Stimulated activated CD4-positive, alpha-beta T cell treated with anti-CD3 and anti-CD28 coated beads, Interleukin-15, amount 100 ng/mL, for 48 hours (primary cell): Measurements from ENCODE around the gene TCOF1.

Experiments
- DNase-seq, 2 donors: peaks; one replicate each; pipeline ENCODE4 v3.0.0-alpha.2; 2020; ENCODE audit warnings: low read depth in 2 of 2

TCOF1 gene

DNA sequence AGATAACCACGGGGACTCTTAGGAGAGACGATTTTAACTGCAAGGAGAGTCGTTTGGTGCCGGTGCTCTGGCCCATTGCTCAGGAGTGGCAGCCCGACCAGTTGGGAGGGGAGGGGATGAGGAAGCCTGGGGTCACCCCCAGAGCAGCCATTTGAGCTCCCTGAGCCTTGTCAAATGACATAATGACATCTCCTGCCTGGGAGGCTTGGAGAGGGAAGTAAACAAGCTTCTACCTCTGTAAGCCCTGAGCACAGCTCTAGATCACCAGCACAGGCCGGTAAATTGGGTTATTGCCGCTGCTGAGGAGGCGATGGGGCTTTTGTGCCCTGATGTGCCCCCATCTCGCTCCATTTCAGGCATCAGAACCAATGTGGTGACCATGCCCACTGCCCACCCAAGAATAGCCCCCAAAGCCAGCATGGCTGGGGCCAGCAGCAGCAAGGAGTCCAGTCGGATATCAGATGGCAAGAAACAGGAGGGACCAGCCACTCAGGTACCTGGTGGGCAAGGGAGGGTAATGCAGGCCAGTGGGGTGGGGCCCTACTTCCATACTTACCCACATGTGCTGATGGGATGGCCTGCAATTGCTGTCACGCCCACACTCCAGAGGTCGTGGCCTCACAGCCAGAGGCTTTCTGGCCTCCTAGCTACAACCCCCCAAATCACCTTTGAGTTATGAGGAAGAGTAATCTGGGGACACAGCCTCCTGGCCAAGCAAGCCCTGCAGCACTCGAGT, 32.2 kb downstream of the TCOF1 start:
- no peak for DNase-seq

DNA sequence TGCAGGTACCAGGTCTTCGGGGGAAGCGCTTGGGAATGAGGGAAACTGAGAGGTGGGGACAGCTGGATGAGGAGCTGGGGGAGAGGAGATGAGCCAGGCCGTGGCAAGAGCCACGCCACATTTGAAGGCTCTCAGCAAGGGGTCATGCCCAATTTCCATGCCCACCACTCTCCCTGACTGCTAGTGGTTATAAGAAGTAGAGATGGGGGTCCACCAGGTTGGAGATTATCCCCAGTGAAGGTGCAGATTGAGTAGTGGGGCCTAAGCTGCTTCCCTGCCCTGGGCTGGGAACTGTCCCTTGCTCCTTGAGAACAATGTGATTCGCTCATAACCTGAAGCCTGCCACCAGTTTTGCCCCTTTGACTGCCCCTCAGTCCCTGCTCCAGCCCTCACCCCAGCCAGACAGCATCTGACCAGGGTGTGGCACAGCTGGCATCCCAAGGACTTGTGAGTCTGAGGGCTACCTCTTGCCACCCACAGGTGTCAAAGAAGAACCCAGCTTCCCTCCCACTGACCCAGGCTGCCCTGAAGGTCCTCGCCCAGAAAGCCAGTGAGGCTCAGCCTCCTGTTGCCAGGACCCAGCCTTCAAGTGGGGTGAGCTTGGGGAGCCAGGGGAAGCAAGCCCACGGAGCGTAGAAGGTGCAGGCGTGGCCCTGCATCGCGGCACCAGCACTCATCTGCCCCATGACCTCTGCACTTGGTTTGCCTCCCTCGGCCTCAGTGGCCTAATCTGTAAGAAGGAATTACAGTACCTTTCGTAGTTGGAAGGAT, 33.8 kb downstream of the TCOF1 start:
- no peak for DNase-seq

DNA sequence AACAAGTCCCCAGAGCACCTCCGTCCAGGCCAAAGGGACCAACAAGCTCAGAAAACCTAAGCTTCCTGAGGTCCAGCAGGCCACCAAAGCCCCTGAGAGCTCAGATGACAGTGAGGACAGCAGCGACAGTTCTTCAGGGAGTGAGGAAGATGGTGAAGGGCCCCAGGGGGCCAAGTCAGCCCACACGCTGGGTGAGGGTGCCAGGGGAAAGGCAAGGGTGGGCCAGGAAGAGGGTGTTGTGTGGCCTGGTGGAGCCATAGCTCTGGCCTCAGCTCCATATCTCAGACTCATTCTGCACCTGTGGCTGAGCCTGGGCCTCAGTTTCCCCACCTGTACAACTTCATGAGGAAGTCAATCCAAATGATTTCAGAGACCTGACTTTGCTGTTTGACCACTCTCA, 34.5 kb downstream of the TCOF1 start:
- DNase-seq, result no peak

DNA sequence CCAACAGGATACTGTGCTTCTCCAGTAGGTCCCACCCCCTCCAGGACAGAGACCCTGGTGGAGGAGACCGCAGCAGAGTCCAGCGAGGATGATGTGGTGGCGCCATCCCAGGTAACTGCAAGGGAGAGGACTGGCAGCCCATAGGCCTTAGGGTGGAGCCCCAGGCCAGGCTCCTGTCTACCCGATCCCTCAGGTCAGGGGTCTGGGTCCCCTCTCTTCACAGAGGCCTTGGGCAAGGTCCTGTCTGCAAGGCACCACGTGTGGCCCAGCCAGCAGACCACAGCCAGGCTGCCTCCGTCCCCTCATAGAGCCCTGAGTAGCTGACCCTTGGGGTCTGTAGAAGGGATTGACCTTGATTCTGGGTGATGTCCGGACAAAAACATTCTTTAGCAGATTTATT, 35.2 kb downstream of the TCOF1 start:
- DNase-seq, result no peak

DNA sequence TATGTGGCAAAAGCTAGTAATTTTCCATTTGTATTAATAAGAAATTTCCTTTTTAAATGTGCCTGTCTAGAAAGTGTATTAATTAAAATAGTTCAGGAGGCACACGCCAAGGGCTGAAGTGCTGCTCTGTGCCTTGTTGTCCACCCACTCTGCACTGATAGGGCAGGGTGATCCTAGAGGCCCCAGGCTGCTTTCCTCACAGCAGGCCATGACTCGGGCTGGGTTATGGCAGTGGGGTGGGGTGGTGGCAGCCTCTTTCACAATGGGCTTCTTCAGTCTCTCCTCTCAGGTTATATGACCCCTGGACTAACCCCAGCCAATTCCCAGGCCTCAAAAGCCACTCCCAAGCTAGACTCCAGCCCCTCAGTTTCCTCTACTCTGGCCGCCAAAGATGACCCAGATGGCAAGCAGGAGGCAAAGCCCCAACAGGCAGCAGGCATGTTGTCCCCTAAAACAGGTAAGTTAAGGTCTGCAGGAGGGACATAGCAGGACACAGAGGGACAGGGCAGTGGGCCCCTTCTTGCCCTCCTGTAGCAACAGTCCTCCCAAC, 35.7 kb downstream of the TCOF1 start:
- no peak for DNase-seq

DNA sequence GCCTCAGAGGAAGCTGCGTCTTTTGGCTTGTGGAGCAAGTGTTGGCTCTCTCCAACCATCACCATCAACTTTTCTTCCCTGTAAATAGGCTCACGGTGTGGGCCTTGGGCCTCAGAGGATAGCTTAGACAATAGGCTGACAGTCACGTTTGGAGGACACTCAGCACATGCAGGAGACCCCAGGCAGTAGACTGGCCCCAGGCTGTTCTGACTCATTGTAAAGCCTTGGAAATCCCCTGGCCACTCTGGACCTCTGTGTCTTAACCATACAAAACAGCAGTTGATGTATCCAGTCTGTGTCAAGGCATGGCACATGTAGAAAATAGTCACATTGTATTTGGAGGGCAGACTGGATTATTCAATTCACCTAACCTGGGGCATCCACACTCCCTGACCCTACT, 36.6 kb downstream of the TCOF1 start:
- DNase-seq, result no peak

DNA sequence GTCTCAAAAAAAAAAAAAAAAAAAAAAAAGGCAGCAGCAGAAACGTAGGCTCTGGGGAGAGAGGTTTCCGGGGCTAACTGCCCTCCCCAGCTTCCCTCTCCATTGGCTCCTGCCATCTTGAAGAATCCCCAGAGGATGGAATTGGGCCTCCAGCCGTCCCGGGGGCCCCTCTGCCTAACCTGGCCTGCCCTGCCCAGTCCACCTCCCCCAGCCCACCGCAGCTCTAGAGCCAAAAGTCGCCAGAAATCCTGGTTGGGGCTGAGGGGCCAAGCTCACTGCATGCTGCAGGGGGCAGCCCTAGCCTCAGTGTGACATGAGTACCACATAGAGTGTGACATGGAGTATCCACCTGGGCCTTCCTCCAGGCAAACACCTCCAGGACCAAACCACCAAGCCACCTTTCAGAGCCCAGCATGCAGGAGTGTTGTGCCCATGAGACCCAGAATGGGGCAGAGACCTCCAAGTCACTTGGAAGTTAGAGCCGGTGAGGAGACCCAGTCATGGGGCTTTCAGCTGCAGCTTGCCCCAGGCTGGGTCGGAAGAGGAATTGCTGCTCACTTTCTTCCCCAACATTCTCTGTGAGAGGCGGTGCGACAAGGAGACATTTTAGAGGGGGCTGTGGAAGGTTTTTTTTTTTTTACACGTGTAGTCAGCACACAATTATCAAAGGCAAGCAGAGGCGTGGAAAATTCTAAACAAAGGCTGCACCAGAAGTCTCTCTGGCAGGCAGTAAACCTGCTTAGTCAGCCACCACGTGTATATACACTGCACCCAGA, 37.6 kb downstream of the TCOF1 start:
- no peak for DNase-seq

DNA sequence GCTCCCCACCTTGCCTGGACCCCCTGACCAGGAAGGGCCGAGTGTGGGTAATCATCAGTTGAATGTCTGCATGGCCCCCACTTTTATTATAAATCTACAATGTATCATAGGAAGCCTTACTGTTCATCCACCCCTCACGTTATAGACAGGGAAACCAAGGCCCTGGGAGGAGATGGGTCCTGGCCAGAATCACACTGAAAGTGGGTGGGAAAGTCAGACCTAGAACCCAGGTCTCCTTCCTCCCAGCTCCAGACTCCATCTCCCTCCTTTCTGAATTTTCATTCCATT, 38.1 kb downstream of the TCOF1 start:
- no peak for DNase-seq

DNA sequence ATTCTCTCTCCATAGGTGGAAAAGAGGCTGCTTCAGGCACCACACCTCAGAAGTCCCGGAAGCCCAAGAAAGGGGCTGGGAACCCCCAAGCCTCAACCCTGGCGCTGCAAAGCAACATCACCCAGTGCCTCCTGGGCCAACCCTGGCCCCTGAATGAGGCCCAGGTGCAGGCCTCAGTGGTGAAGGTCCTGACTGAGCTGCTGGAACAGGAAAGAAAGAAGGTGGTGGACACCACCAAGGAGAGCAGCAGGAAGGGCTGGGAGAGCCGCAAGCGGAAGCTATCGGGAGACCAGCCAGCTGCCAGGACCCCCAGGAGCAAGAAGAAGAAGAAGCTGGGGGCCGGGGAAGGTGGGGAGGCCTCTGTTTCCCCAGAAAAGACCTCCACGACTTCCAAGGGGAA, 38.8 kb downstream of the TCOF1 start:
- no peak for DNase-seq

DNA sequence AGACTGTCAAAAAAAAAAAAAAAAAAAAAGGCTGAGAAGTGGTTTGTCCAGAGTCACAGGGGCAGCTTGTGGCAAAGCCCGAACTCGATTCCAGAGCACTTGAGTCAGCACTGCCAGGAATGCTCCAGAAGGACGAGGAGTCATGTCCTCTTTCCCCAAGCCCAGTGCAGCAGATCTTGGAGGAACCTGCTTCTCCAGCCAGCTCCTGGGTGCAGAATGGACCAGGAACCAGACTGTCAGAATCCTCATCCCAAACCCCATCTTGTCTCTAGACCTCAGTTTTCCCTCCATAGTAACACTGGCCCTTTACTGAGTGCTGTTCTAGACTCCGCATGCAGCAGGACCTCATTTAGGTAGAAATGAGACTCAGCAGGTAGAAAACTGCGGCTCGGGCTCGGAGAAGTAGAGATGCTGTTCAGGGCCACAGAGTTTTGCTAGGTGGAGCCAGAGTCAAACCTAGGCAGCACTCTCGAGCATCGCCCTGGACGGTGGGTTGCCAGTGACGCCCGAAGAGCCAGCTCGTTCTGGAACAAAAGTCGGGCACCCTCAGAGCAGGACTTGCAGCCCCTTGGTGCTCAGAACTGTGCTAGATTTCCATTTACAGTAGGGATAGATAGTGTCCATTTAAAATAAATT, 39.8 kb downstream of the TCOF1 start:
- DNase-seq, result no peak

DNA sequence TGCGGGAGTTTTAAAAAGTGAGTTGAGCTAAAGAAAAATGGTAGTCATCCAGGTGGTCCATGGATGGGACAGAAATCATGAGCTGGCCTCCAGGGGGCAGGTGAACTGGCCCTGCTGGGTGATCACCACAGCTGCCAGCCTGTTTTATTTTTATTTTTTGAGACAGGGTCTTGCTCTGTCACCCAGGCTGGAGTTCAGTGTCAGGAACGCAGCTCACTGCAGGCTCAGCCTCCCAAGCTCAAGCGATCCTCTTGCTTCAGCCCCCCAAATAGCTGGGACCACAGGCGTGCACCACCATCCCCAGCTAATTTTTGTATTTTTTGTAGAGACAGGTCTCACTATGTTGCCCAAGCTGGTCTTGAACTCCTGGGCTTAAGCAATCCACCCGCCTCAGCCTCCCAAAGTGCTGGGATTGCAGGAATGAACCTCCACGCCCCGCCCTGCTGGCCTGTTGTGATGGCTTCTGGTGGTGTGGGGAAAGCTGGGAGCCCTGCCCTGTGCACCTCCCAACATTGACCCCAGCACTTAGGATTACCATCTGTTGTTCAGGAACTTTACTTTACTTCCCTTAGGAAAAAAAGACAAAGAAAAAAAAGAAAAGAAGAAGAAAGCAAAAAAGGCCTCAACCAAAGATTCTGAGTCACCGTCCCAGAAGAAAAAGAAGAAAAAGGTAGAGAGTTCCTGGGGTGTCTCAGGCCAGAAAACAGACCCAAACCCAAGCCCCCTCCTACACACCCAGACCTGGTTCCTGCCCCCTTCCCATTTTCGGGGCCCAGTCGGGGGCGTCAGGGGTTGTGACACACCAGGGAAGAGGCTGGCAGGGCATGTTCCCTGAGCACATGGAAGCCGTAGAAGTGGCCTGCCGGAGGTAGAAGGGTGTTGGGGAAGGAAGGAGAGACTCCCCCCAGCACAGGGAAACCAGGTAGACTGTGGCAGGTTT, 40.6 kb downstream of the TCOF1 start:
- DNase-seq, result no peak

DNA sequence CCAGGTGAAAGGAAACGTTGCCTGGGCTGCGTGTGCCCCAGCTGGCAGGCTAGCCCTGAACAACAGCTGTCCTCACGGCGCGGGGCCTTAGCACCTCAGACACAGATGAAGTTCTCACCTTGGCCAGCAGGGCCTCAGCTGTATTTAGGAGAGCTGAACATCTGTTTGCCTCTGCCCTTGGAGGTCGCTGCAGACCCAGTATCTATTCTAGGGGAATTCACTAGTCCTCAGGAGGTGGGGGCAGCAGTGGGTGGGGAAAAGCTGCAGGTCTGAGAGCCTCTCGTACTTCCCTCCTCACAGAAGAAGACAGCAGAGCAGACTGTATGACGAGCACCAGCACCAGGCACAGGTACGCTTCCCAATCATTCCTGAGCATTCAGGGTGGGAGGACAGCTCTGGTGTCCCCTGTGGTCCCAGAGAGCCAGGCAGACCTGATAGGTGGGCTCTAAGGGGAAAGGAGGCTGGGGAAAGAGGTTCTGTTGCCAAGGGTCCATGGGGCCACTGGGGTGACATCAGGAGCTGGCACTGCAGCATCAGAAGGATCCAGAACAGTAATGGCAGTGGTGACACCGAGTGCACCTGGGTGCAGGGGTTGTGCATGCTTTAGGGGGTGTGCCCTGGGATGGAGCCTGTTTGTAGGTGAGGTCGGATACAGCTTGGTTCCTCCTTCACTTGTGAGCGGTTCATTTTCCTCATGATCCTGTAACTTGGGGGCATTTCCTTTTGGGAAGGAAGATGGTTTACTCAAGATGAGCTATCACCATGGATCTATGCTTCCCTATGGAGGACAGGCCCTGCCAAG, 41.4 kb downstream of the TCOF1 start:
- DNase-seq, result no peak

DNA sequence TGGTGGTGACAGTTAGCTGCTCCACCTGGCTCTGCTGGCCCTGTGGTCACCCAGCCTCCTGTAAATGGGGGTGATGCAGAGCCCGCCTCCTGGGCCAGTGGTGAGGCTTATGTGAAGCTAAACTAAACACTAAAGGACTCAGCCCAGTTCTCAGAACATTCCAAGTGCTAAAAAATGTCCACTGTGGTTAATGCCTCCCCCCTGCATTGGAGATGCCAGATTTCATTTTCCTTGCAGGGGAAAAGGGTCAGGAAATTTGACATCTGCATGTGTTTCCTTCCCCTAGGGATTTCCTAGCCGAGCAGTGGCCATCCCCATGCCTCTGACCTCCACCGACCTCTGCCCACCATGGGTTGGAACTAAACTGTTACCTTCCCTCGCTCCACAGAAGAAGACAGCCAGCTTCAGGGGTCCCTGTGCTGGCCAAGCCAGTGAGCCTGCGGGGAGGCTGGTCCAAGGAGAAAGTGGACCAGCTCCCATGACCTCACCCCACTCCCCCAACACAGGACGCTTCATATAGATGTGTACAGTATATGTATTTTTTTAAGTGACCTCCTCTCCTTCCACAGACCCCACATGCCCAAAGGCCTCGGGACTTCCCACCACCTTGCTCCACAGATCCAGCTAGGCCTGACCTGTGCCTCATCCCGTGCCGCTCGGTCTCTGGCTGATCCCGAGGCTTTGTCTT, 42.2 kb downstream of the TCOF1 start:
- DNase-seq, result no peak

DNA sequence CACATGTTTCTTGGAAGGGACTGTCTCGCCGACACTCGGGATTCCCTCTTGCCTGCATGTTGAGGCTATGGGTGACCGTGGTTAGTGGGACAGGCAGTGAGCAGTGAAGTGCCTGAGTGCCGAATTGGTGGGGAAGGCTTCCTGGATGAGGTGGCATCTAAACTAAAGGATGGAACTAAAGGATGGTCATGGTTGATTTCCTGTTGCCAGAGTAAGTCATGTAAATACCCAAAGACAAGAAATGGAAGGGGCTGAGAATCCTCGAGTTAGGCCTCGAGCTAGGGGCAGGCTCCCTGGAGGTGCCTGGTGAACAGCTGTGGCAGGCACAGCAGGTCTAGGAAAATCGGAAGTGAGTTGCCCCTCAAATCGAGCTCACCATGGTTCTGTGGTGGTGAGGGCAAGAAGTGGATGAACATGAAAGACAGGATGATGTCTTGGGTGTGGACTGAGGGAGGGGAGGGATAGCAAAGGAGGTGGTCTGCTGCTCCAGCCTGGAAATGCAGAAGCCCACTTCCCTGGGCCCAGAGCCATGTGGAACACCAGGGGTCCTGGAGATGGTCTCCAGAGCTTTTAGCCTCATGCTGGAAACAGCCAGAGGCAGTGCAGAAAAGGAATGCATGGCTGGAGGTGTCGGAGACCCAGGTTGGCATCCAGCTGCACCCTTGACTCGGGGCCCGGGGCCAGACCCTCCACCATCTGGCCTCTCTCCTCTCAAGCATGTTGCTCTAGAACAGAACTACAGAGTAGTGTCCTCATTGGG, 43.0 kb downstream of the TCOF1 start:
- DNase-seq, result no peak

DNA sequence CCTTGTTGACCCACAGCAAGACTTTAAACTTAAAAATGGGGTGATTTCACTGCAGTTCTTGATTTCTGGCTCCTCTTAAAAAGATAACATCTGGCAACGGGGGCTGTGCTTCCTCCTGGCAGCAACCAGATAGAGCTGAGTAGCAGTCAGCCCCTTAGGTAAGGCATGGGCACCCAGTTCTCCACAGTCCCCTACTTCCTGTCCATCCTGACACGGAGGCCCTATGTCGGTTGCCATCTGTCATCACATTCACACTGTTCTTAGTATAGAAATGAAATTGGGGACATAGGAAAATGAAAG, 43.5 kb downstream of the TCOF1 start:
- no peak for DNase-seq

DNA sequence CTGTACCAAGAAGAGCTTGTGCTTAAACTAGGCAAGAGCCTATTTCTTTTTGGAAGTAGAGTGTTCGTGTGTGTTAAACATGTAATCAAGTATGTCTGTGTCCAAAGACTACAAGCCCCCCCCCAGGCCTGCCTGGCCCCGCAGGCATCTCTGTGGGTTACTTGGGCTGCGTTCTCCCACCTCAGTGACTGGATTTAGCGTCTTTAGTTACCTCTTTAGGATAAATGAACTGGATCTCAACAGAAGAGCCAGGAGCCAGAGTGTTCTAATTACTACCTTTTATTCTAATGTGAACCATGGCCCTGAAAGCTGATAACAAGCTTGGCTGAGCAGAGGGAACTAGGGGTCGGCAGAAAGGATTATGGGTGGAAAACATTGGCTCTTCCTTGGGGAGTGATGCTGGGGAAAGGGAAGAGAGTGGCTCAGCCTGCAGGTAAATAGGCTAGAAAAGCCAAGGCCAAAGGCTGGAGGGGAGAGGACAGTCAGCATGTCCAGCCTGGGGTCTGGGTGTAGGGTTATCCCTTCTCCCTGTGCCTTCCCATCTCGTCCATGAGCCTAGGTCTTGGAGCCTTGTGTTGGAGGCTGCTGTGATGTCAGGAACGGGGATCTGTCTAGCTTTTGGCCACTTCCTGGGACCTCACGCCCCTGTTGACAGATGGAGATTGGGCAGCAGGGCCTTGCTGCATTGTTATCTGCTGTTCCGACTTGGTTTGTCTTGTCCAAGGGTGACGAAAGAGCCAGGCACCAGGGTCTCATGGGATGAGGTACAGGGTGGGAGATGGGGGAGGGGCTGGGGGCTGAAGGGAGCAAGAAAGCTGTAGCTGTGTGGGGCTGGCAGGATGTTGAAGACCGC, 44.1 kb downstream of the TCOF1 start:
- DNase-seq, result no peak

DNA sequence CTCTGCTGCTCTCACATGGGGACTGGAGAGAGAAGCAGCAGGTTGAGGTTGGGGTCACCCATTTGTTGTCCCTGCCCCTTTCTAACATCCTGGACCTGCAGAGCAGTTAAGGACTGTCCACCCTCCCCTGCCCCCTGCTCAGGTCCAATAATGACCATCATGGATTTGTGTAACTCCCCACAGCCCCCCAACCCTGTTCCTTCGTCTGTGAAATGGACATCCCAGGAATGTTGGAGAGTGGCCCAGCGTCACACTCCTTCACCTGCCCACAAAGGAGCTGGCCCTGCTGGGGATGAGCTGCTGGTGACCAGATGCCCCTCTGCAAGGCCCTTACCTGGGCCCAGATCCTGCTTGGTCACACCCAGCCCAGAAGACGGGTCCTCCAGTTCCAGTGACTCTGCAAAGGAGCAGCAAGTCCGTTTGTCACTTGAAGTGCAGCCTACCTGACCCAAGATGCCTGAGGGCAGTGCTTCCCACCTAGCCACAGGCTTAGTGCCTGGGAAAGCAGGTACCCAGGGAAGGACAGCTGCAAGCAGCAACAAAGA, 44.8 kb downstream of the TCOF1 start:
- DNase-seq, result no peak

DNA sequence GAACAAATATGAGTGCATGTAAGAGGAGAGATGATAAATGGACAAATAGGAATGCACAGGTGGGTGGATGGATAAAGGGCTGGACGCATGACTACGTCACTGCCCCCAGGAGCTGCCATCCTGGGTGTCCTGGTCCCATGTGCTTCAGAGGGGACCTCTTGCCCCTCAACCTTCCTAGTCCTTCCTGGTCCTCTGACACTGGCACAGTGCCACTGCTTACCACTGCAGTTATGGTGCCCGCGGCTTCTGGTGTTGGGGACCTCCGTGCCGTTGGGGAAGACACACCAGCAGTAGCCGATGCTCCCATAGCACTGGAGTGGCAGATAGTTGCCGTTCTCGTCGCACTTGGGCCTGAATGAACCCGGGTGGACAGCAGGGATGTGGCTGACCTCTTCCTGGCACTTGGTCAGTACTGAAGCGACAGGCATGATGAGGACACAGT, 45.4 kb downstream of the TCOF1 start:
- no peak for DNase-seq
